ENCODE data around the gene MYO1C. TPM values are rescaled to one million over a fixed set of nuclear protein-coding genes. Genes with fewer than 3 reads are reported as not detected.

Gene MYO1C
- total and polyA plus RNA-seq, 9 of the 15 experiments (the other 6 are each of a cell fraction or from before 2014, with no cell fraction given), result 0.46 to 32.5 (median 11.6) TPM

GRCh38 chr17:1516388-1517161 is 24.1 kb upstream of the MYO1C start, which contains the start of gene INPP5K (continued):
- no peak for TF ChIP-seq AFF1 (IDR thresholded peaks at IDR 0.05; ENCODE audit: low read depth in 1 of 2, partially characterized antibody in 2 of 2)
- TF ChIP-seq TAF15 (IDR thresholded peaks at IDR 0.05; ENCODE audit: low read depth, low read length), result no peak
- no peak for TF ChIP-seq MCM2 (IDR thresholded peaks at IDR 0.05; ENCODE audit: low read depth)
- TF ChIP-seq PREB (CRISPR knock-in tag; IDR thresholded peaks at IDR 0.05), result no peak
- no peak for TF ChIP-seq TFAM (CRISPR knock-in tag; conservative IDR thresholded peaks at IDR 0.05)
- no peak for TF ChIP-seq NCOR1 (IDR thresholded peaks at IDR 0.05)
- peak; percentile 56 for TF ChIP-seq CCNT2 (IDR thresholded peaks at IDR 0.05; ENCODE audit: borderline replicate concordance, extremely low read depth, insufficient read length, low read depth, low read length)
- TF ChIP-seq FOS (IDR thresholded peaks at IDR 0.05; ENCODE audit: extremely low read depth, insufficient read length), result no peak
- TF ChIP-seq ZNF717 (CRISPR knock-in tag; IDR thresholded peaks at IDR 0.05), result no peak
- no peak for TF ChIP-seq GTF3C2 (IDR thresholded peaks at IDR 0.05; ENCODE audit: borderline replicate concordance, extremely low read depth, insufficient read length)
- TF ChIP-seq ARID4B (CRISPR knock-in tag; IDR thresholded peaks at IDR 0.05), result no peak; the same call in 1 of the 2 replicates
- TF ChIP-seq SMAD2 (IDR thresholded peaks at IDR 0.05; ENCODE audit: low read depth, low read length), result no peak
